ENCODE data around the gene ITGBL1.

DNA sequence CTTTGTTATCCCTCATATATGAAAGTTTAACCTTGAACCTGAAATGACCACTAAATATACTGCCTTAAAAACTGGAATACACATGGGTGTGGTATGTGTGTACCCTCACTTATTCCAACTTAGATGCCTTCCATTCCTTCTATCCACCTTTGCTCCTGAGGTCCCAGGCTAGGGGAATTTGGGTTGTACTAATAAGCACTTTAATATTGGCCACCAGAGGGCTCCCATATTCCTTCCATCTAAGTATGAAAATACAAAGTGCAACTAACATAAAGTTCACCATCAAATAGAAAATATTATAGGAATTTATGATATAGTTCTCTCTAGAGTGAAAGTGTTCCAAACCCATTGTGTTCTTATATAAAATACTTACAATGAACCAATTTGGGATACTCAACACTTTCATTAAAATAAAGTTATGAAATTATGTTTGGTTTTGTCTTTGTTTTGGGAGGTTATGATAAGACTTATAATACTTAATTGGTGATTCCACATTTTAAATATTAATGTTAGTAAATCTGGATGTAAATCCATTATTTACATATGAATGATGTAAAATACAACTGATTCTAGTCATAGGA lies 62.3 kb downstream of the ITGBL1 start:
- no peak for TF ChIP-seq POLR2A (IDR thresholded peaks at IDR 0.05; ENCODE audit: low read length)
- TF ChIP-seq GATA1 (IDR thresholded peaks at IDR 0.05; ENCODE audit: low read depth, low read length): no peak

All from erythroblast (primary cell).